Measurements from ENCODE around the gene FSTL5. TPM values are rescaled to one million over a fixed set of nuclear protein-coding genes. Genes with fewer than 3 reads are reported as not detected.

FSTL5 gene
- total and polyA plus RNA-seq, 2 experiments from 2014 or later = 0.06 to 0.49 TPM

DNA sequence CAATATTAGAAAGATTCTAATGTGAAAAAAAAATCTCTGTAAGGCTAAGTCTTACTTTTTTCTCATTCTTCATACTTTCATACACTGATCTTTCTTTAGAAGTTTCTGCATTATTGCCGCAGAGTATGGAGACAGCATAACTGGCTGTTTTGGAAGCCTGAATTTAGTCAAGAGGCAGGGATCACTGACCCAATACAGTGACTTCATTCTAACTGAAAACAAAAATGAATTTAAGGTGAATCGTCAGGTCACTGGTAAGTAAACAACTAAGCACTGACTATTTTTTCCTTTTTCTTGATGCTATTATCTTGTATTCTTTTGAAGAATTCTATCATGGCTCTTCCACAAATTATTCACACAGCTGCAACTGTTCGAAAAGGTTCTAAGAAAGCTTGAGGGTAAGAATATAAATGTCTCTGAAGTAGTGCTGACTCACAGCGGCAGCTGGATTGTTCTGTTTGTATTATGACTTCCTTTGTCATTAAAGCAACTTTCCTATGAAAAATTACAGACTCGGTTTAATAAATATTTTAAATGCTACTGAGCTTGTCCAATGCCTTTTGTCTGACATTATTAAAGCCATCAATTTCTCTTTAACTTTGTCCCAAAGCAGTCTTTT lies 609.3 kb downstream of the FSTL5 start:
- no peak for ATAC-seq
- Histone ChIP-seq H3K27ac (ENCODE audit: low read depth) (no peak overlapping the region), H3F3A (replicated peaks; ENCODE audit: low read depth) (no peaks in the 10 kb centered on the region), H3K9me2 (ENCODE audit: insufficient read depth) (no peaks in the 10 kb centered on the region), H3K27me3 (ENCODE audit: insufficient read depth) (no peaks in the 10 kb centered on the region), H4K20me1 (replicated peaks; ENCODE audit: insufficient read depth) (no peaks in the 10 kb centered on the region), H3K4me2 (0 out of 2 replicates have a peak overlapping the region, but pooled peaks have one; percentile 12), H3K4me1 (ENCODE audit: insufficient read depth) (peaks cover 11% of the 10 kb centered on the region), H3K4me3 (no peak overlapping the region), H3K36me3 (ENCODE audit: insufficient read depth) (no peaks in the 10 kb centered on the region), H2AFZ (peak overlapping the region; percentile 64; the same call in 1 of the 2 replicates), H3K79me2 (replicated peaks; ENCODE audit: insufficient read depth) (no peaks in the 10 kb centered on the region)
- no peak for DNase-seq (ENCODE audit: low spot score)
- H3K4me1 Mint-ChIP-seq = peaks cover 12% of the 10 kb centered on the region
- peaks cover 3% of the 10 kb centered on the region; the same call in 1 of the 3 replicates for H3K9me3 Mint-ChIP-seq
- H3K27me3 Mint-ChIP-seq (ENCODE audit: insufficient read depth, low read depth, poor library complexity) = no peaks in the 10 kb centered on the region
- H3K4me3 Mint-ChIP-seq = no peak overlapping the region
- no peaks in the 10 kb centered on the region for H3K36me3 Mint-ChIP-seq (ENCODE audit: low read depth)
- TF ChIP-seq, protein P1, sequence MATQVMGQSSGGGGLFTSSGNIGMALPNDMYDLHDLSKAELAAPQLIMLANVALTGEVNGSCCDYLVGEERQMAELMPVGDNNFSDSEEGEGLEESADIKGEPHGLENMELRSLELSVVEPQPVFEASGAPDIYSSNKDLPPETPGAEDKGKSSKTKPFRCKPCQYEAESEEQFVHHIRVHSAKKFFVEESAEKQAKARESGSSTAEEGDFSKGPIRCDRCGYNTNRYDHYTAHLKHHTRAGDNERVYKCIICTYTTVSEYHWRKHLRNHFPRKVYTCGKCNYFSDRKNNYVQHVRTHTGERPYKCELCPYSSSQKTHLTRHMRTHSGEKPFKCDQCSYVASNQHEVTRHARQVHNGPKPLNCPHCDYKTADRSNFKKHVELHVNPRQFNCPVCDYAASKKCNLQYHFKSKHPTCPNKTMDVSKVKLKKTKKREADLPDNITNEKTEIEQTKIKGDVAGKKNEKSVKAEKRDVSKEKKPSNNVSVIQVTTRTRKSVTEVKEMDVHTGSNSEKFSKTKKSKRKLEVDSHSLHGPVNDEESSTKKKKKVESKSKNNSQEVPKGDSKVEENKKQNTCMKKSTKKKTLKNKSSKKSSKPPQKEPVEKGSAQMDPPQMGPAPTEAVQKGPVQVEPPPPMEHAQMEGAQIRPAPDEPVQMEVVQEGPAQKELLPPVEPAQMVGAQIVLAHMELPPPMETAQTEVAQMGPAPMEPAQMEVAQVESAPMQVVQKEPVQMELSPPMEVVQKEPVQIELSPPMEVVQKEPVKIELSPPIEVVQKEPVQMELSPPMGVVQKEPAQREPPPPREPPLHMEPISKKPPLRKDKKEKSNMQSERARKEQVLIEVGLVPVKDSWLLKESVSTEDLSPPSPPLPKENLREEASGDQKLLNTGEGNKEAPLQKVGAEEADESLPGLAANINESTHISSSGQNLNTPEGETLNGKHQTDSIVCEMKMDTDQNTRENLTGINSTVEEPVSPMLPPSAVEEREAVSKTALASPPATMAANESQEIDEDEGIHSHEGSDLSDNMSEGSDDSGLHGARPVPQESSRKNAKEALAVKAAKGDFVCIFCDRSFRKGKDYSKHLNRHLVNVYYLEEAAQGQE (IDR thresholded peaks at IDR 0.05; ENCODE audit: unreplicated experiment) = no peak
- no peak for TF ChIP-seq CREB1 (CRISPR knock-in tag; IDR thresholded peaks at IDR 0.05; ENCODE audit: low read depth)
- TF ChIP-seq ZNF114 (CRISPR knock-in tag; IDR thresholded peaks at IDR 0.05) = no peak
- TF ChIP-seq EZH2 (IDR thresholded peaks at IDR 0.05; ENCODE audit: low read depth, unreplicated experiment) = no peak
- no peak for TF ChIP-seq JUNB (IDR thresholded peaks at IDR 0.05; ENCODE audit: unreplicated experiment)
- no peak for TF ChIP-seq POLR2AphosphoS5 (IDR thresholded peaks at IDR 0.05; ENCODE audit: low read depth)
- TF ChIP-seq, protein P2, sequence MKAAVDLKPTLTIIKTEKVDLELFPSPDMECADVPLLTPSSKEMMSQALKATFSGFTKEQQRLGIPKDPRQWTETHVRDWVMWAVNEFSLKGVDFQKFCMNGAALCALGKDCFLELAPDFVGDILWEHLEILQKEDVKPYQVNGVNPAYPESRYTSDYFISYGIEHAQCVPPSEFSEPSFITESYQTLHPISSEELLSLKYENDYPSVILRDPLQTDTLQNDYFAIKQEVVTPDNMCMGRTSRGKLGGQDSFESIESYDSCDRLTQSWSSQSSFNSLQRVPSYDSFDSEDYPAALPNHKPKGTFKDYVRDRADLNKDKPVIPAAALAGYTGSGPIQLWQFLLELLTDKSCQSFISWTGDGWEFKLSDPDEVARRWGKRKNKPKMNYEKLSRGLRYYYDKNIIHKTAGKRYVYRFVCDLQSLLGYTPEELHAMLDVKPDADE (IDR thresholded peaks at IDR 0.05) = no peak
- TF ChIP-seq EZH2phosphoT487 (IDR thresholded peaks at IDR 0.05; ENCODE audit: unreplicated experiment) = no peak
- TF ChIP-seq, protein P3, sequence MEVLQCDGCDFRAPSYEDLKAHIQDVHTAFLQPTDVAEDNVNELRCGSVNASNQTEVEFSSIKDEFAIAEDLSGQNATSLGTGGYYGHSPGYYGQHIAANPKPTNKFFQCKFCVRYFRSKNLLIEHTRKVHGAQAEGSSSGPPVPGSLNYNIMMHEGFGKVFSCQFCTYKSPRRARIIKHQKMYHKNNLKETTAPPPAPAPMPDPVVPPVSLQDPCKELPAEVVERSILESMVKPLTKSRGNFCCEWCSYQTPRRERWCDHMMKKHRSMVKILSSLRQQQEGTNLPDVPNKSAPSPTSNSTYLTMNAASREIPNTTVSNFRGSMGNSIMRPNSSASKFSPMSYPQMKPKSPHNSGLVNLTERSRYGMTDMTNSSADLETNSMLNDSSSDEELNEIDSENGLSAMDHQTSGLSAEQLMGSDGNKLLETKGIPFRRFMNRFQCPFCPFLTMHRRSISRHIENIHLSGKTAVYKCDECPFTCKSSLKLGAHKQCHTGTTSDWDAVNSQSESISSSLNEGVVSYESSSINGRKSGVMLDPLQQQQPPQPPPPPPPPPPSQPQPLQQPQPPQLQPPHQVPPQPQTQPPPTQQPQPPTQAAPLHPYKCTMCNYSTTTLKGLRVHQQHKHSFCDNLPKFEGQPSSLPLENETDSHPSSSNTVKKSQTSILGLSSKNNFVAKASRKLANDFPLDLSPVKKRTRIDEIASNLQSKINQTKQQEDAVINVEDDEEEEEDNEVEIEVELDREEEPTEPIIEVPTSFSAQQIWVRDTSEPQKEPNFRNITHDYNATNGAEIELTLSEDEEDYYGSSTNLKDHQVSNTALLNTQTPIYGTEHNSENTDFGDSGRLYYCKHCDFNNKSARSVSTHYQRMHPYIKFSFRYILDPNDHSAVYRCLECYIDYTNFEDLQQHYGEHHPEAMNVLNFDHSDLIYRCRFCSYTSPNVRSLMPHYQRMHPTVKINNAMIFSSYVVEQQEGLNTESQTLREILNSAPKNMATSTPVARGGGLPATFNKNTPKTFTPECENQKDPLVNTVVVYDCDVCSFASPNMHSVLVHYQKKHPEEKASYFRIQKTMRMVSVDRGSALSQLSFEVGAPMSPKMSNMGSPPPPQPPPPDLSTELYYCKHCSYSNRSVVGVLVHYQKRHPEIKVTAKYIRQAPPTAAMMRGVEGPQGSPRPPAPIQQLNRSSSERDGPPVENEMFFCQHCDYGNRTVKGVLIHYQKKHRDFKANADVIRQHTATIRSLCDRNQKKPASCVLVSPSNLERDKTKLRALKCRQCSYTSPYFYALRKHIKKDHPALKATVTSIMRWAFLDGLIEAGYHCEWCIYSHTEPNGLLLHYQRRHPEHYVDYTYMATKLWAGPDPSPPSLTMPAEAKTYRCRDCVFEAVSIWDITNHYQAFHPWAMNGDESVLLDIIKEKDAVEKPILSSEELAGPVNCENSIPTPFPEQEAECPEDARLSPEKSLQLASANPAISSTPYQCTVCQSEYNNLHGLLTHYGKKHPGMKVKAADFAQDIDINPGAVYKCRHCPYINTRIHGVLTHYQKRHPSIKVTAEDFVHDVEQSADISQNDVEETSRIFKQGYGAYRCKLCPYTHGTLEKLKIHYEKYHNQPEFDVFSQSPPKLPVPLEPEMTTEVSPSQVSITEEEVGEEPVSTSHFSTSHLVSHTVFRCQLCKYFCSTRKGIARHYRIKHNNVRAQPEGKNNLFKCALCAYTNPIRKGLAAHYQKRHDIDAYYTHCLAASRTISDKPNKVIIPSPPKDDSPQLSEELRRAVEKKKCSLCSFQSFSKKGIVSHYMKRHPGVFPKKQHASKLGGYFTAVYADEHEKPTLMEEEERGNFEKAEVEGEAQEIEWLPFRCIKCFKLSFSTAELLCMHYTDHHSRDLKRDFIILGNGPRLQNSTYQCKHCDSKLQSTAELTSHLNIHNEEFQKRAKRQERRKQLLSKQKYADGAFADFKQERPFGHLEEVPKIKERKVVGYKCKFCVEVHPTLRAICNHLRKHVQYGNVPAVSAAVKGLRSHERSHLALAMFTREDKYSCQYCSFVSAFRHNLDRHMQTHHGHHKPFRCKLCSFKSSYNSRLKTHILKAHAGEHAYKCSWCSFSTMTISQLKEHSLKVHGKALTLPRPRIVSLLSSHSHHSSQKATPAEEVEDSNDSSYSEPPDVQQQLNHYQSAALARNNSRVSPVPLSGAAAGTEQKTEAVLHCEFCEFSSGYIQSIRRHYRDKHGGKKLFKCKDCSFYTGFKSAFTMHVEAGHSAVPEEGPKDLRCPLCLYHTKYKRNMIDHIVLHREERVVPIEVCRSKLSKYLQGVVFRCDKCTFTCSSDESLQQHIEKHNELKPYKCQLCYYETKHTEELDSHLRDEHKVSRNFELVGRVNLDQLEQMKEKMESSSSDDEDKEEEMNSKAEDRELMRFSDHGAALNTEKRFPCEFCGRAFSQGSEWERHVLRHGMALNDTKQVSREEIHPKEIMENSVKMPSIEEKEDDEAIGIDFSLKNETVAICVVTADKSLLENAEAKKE (CRISPR knock-in tag; IDR thresholded peaks at IDR 0.05) = no peak
- TF ChIP-seq, protein P4, sequence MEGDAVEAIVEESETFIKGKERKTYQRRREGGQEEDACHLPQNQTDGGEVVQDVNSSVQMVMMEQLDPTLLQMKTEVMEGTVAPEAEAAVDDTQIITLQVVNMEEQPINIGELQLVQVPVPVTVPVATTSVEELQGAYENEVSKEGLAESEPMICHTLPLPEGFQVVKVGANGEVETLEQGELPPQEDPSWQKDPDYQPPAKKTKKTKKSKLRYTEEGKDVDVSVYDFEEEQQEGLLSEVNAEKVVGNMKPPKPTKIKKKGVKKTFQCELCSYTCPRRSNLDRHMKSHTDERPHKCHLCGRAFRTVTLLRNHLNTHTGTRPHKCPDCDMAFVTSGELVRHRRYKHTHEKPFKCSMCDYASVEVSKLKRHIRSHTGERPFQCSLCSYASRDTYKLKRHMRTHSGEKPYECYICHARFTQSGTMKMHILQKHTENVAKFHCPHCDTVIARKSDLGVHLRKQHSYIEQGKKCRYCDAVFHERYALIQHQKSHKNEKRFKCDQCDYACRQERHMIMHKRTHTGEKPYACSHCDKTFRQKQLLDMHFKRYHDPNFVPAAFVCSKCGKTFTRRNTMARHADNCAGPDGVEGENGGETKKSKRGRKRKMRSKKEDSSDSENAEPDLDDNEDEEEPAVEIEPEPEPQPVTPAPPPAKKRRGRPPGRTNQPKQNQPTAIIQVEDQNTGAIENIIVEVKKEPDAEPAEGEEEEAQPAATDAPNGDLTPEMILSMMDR (conservative IDR thresholded peaks at IDR 0.05; ENCODE audit: low read depth in 2 of 2) = no peak
- TF ChIP-seq NANOG (IDR thresholded peaks at IDR 0.05; ENCODE audit: borderline replicate concordance) = no peak
- no peak for TF ChIP-seq STAT1 (IDR thresholded peaks at IDR 0.05; ENCODE audit: unreplicated experiment)
- TF ChIP-seq ZNF331 (CRISPR knock-in tag; IDR thresholded peaks at IDR 0.05; ENCODE audit: low read depth) = no peak
- peak overlapping the region; percentile 78 for H3K27ac Mint-ChIP-seq
